GM20431 (cell line): ENCODE data around the gene LDB1.

ENCODE experiments used
- in situ Hi-C: fragments of 300-500 bp; cut with MseI, MboI; formaldehyde crosslinking; loops from one replicate; pipeline ENCODE4 v1.15.0; 2020; ENCODE audit warnings: low sequenced_read_pairs; ENCODE audit not compliant: unreplicated experiment

LDB1 gene

DNA sequence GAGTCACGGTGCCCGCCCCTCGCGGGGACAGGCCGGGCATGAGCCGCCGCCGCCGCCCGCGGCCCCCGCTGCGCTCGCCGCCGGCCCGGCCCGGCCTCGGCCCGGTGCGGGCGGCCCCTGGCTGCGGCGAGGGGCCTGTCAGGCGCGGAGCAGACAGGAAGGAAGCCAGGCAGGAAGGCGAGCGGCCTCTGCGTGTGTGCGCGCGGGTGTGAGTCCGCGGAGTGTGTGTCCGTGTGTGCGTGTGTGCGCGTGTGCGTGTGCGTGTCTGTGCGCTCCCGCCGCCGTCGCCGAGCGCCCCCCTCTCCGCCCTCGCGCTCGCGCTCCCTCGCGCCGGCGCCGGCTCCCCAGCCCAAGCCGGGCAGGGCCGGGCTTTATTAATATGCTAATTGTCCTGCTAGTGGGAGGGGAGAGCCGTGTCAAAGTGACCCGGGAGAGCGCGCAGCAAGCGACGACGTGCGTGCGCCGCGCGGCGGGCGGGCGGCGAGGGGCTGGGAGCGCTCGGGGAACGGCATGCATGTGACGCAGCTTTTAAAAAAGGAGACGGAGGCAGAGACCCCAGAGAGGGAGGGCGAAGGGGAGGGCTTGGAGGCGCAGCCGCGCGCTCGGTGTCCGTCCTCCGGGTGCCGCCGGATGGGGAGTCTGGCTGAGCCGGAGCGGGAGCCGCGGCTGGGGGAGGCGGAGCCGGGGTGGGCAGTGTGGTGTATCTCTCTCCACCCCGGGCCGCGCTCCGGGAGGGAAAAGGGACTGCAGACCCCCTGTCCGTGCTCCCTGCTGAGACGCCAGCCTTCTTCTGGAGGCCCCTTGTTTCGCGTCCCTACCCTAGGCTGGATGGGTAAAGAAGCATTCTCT lies at the start of gene LDB1:
Gene LDB1, minus strand, starts transcription at position 227 of the 849 bp plus-strand sequence. CDS start 258 bp downstream, outside the sequence.
- in situ Hi-C loops = no loop called here

- in situ Hi-C loops = loop anchor here (25.0 kb wide), 1 partner anchor 194 kb away; no protein-coding TSS in a partner anchor
Observed at GRCh38 chr10:102167861-102168260, 47.7 kb upstream of the LDB1 start.

DNA sequence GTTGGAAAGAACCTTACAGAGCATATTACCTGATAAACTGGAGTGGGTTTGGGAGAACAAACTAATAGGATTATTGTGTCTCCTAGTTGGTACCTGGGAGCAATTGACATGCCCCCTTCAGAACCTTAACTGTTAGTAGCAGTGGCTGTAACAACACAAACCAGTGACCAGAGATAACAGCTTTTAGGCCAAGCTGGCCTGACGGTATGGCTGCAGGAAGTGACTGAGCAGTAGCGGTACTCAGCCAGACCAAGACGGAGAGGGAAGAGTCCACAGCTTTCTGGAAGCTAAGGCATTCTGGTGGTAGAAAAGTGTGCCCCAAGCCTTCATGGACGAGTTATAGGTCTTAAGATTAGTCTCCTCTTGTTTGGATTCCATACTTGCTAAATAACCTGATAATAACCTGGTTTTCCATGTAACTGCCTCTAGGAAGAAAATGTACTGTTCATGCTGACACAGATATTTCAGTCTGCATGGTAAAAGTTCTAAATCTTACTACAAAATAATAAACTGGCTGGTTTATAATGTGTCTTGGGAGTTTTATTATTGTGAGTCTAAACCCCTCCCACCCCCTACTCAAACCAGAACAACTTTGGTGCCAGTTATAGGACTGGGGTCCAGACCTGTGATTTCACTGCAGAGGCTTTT lies 43.3 kb upstream of the LDB1 start:
- in situ Hi-C loops = loop anchor here (25.0 kb wide), 1 partner anchor 199 kb away; no protein-coding TSS in a partner anchor

GRCh38 chr10:102159831-102160230 lies 39.7 kb upstream of the LDB1 start:
- in situ Hi-C loops = loop anchor here (25.0 kb wide), 1 partner anchor 202 kb away; no protein-coding TSS in a partner anchor

- in situ Hi-C loops = loop anchor here (25.0 kb wide), 1 partner anchor 203 kb away; no protein-coding TSS in a partner anchor
Observed at GRCh38 chr10:102159051-102159597, 39.0 kb upstream of the LDB1 start.

GRCh38 chr10:102157224-102157623 lies 37.1 kb upstream of the LDB1 start:
- in situ Hi-C loops = loop anchor here (25.0 kb wide), 1 partner anchor 205 kb away; no protein-coding TSS in a partner anchor

DNA sequence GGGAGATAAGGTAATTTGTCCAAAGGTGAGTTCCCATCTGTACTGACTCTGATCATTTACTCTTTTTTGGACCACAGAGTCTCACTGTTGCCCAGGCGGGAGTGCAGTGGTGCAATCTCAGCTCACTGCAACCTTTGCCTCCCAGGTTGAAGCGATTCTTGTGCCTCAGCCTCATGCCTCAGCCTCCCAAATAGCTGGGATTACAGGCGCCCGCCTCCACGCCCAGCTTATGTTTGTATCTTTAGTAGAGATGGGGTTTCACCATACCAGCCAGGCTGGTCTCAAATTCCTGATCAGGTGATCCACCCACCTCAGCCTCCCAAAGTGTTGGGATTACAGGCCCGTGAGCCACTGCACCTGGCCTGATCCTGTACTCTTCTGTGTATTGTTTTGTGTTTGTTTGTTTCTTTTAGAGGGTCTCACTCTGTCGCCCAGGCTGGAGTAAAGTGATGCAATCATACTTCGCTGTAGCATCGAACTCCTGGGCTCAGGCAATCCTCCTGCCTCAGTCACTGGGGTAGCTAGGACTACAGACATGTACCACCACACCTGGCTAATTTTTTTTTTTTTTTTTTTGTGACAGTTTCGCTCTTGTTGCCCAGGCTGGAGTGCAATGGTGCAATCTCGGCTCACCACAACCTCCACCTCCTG lies 34.4 kb upstream of the LDB1 start:
- in situ Hi-C loops = loop anchor here (25.0 kb wide), 1 partner anchor 208 kb away; no protein-coding TSS in a partner anchor

- in situ Hi-C loops = loop anchor here (25.0 kb wide), 1 partner anchor 209 kb away; no protein-coding TSS in a partner anchor
Observed at GRCh38 chr10:102153093-102153620, 33.0 kb upstream of the LDB1 start.

- in situ Hi-C loops = loop anchor here (25.0 kb wide), 1 partner anchor 210 kb away; no protein-coding TSS in a partner anchor
Observed at GRCh38 chr10:102152545-102152890, 32.4 kb upstream of the LDB1 start.

- in situ Hi-C loops = loop anchor here (25.0 kb wide), 1 partner anchor 210 kb away; no protein-coding TSS in a partner anchor
Observed at GRCh38 chr10:102151774-102152544, 31.8 kb upstream of the LDB1 start, which contains the start of gene NOLC1. NOLC1 (plus strand) TSS chr10:102152389; CDS start chr10:102152411, 22 bp downstream.

DNA sequence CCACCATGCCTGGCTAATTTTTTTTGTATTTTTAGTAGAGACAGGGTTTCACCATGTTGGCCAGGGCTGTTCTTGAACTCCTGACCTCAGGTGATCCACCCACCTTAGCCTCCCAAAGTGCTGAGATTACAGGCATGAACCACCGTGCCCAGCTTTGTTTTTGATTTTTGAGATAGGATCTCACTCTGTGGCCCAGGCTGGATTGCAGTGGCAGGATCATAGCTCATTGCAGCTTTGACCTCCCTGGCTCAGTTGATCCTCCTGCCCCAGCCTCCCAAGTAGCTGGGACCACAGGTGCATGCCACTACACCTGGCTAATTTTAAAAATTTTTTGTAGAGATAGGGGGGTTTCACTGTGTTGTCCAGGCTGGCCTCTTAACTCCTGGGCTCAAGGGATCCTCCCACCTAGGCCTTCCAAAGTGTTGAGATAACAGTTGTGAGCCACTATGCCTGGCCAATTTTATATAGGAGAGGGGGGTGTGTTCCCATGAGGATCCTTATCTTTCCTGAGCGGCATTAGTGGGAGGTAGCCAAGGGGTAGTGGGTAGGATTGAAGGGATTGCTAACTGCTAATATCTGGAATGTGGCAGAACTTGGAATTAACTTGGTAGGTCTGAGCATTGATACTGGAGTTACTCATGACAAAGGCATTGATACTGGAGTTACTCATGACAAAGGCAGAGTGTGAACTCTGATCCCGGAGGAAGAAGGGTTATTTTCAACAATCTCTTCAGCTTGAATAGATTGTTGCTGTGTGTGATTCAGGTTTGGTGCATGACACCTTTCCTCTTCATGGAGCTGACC lies 31.0 kb upstream of the LDB1 start:
- in situ Hi-C loops = loop anchor here (25.0 kb wide), 1 partner anchor 211 kb away; no protein-coding TSS in a partner anchor

GRCh38 chr10:102148275-102148674 lies 28.1 kb upstream of the LDB1 start:
- in situ Hi-C loops = no loop called here

- in situ Hi-C loops = no loop called here
Observed at GRCh38 chr10:102147561-102147960, 27.4 kb upstream of the LDB1 start.

GRCh38 chr10:102146971-102147428 lies 26.8 kb upstream of the LDB1 start:
- in situ Hi-C loops = no loop called here

GRCh38 chr10:102141583-102142107 lies 21.5 kb upstream of the LDB1 start:
- in situ Hi-C loops = no loop called here

- in situ Hi-C loops = no loop called here
Observed at GRCh38 chr10:102140913-102141540, 20.9 kb upstream of the LDB1 start.

DNA sequence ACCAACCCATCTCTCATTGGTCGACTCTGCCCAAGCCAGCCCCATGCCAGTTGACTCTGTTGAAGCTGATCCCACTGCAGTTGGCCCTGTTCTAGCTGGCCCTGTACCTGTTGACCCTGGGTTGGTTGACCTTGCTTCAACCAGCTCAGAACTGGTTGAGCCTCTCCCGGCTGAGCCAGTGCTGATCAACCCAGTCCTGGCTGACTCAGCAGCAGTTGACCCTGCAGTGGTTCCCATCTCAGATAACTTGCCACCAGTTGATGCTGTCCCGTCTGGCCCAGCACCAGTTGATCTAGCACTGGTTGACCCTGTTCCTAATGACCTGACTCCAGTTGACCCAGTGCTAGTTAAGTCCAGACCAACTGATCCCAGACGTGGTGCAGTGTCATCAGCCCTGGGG lies 20.1 kb upstream of the LDB1 start:
- in situ Hi-C loops = no loop called here
